HG02798 (cell line): ENCODE data around the gene KRTAP10-8.
"Not testable (repeated sequence)": the region's sequence is repeated elsewhere in the genome, so short reads cannot be mapped to it uniquely, and the experiment has no call there.

Experiments
- ATAC-seq: cut with Tn5 transposase; IDR thresholded peaks from one replicate; pipeline ENCODE4 v1.9.1; 2021; ENCODE audit warnings: mild to moderate bottlenecking; ENCODE audit not compliant: unreplicated experiment, poor library complexity

The KRTAP10-8 gene

DNA sequence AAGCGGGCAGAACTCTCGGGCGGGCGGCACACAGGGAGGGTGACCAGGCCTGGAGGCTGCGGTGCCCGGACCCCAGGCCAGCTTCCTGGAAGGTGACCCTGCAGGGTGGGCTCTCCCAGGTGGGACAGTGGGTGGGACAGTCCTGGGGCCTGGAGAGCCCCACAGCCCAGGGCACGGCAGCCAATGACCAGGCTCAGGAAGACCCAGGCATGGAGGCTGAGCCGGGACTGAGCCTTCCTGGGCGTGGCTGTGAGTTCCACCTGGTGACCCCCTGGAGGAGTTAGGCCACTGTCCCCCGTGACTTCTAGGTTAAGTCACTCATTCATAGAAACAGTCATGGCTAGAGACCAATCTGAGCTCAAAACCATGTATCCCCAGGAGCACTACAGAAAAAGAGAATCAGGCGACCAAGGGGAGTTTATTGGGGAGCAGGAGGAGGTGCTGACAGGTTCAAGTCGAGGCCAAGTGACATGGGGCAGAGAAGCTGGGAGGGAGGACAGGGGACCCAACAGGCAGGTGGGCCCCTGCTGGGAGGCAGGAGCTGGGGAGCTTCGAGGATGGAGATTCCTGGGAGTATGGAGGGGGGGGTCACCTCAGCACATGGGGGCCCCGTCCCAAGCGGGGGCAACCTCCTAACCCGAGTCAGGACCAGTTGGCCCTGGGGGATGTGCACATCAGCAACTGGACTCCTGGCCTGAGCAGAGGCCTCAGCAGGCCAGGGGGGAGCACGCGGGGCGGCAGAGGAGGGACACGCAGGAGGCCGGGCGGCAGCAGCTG lies 32.6 kb upstream of the KRTAP10-8 start:
- no peak for ATAC-seq

DNA sequence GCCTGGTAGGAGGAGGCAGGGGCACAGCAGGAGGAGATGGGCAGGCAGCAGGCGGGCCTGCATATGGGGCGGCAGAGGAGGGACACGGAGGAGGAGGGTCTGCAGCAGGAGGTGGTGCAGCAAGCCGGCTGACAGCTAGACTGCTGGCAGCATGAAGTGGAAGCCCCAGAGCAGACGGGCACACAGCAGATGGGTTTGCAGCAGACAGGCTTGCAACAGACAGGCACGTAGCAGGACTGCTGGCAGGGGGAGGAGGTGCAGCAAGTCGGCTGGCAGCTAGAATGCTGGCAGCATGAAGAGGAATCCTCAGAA lies 32.1 kb upstream of the KRTAP10-8 start:
- no peak for ATAC-seq

DNA sequence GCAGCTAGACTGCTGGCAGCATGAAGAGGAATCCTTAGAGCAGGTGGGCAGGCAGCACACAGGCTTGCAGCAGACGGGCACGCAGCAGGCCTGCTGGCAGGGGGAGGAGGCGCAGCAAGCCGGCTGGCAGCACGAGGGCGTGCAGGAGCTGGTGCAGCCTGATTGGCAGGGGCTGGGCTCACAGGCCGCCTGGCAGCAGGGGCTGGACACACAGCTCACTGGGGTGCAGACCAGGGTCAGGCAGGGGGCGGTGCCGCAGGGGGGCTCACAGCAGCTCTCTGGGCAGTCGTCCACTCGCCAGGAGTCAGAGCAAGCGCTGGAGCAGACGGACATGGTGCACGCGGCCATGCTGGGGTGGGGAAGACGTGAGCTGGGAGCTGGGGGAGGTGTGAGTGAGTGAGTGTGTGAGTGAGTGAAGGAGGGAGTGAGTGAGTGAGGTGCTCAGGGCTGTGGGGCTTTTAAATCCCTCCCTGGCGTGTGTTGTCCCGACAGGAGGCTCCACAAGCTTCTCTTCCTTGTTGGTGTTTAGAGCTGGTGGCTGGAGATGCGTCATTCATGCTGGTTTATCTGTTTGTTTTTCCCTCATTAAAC lies 31.6 kb upstream of the KRTAP10-8 start, which contains the start of gene KRTAP10-5:
TSS of gene KRTAP10-5 (minus strand) at position 374 of the 591 bp plus-strand sequence. CDS start at position 348, 26 bp downstream.
- not testable (repeated sequence) for ATAC-seq

DNA sequence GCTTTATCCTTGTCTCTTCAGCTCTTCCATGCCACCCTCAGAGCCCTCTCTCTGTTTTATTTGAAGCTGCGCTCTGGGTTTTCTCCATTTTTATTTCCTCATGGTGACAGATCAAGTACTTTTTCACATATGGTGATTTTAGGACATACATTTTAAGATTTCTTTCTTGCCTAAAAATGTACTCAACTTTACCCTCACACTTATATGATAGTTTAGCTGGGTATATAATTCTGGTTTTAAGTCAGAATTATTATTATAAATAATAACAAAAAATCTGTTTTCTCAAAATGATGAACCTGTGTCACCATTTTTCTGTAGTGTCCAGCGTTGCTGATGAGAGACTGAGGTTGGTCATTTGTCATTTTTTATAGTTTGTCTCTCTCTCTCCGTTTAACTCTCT lies 30.7 kb upstream of the KRTAP10-8 start:
- no peak for ATAC-seq

DNA sequence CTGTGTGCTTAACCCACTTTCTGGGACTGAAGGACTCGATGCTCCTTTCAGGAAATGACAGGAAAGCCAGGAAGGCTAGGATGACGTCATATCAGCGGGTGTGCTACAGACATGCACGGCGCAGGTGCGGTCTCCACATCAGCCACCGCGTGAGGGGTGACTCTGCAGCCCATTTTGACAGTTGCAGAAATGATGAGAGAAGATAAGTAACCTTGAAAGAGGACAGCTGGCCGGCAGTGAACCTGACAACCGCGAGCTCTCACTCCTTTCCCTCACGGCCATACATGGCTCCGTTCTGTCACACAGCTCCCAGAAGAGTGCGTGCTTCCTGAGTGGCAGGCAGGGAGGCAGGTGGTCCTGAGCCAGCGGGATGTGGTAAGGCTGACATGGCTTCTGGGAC lies 29.8 kb upstream of the KRTAP10-8 start:
- no peak for ATAC-seq

DNA sequence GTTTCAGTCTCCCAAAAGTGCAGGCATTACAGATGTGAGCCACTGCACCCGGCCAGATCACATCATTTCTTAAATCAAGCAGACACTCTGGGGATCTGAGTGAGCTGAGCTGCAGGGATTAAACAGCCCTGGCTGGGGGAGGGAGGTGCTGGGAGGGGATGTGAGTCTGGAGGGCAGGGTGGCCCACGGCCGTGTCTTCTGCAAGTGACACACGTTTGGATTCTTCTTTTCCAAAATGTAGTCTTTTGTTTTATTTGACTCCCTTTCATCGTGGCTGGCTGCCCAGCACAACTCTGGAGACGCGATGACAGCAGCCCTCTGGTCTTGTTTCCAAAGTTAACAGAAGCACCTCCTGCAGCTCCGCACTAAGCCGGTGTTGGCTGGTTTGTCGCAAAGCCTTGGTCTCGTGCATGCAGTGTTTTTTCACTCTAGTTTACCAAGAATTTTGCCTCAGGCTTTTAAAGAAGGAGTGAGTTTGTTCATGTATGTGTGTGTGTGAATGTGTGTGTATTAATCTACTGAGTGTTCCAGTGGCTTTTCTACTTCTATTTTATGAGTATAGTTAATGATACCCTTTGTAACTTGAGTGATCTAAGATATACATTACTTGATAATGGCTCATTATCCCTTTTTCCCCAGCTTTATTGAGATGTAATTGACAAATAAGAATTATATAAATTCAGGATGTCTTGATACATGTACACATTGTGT lies 28.6 kb upstream of the KRTAP10-8 start:
- ATAC-seq: no peak

DNA sequence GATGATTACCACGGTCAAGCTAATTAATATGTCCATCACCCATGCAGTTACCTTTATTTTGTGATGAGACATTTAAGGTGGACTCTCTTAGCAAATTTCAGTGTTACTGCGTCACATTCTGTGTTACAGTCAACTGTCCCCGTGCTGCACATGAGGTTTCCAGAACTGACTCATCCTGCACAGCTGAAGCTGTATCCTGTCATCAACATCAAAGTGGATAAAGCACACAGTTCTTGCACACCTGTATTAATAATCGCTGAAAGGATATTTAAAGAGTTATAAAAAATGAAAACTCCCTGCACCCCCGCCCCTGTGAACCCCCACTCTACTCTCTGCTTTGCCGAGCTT lies 28.1 kb upstream of the KRTAP10-8 start:
- no peak for ATAC-seq

DNA sequence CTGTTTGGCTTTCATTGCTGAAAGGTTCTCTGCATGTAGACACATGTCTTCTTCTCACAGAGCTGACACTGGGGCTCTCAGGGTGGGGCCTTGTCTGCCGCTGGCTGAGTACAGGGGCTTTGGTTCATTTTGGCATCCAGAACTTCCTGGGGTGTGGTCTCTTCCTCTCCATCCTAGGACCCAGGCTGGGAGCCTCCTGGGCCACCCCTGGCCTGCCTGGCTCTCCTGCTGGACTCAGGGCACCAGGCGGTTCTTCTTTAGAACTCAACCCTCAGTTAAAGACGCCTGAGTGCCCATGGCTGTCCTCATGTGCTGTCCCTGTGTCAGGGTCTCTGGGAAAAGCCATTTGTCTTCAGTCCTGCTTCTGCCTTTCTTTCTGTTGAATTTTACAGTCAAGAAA lies 26.0 kb upstream of the KRTAP10-8 start:
- ATAC-seq: no peak

DNA sequence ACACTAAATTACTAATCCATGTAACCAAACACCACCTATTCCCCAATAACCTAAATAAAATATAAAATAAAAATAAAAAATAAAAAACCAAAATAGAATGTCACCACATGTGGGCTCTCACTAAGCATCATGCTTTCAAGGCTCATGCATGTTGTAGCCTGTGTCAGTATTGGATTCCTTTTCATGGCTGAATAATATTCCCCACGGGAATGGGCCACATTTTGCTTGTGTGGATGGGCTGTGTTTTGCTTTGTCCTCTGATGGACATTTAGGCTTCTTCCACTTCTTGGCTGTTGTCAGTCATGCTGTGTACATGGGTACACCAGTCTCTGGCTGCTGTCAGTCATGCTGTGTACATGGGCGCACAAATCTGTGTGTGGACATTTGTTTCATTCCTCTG lies 22.8 kb upstream of the KRTAP10-8 start:
- no peak for ATAC-seq

DNA sequence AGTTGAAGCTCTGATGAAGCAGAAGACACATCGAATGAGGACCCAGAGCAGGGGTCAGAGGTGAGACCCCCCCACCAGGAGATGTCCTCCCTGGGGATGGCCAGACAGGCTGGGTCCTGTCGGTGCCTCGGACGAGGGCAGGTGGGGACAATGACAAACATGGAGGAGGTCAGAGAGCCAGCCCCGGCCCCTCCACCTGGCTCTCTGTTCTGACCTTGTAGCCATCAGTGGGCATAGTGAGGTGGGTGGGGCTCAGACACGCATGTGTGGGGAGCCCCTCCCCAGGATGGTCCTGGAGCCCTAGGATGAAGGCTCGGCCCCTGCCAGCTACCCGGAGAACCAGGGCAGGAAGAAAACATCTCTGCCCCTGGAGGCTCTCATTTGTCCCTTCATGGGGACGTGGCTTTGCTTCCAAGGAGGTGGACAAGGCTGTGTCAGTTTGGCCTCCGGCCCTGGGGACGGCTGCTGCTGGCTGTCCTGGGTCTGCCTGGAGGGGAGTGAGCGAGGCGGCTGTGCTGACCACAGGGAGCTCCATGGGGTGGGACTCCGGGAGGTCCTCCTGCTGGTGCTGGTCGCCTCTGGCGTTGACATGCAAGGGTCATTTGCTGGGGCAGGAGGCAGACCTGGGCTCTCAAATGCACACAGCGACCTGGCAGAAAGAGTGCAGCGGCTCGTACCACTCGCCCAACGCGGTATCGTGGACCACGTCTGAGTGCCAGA lies 22.1 kb upstream of the KRTAP10-8 start:
- no peak for ATAC-seq

DNA sequence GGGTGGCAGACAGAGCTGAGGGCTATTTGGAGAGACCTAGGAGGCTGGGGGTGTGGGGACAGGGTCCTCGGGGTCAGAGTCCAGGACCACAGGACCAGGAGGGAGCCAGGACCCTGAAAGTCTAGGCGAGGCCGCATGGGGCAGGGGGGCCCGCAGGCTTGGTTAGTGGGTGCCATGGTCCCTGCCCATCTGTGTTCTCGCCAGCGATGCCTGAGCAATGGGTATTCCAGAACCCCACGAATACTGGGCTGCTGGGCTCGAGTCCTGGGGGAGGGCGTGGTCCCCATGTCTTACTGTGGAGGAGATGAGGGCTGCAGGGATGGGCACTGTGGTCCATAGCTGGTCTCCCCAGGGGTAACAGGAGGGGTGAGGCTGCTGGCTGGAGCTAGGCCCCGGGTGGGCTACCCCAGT lies 21.6 kb upstream of the KRTAP10-8 start:
- no peak for ATAC-seq

DNA sequence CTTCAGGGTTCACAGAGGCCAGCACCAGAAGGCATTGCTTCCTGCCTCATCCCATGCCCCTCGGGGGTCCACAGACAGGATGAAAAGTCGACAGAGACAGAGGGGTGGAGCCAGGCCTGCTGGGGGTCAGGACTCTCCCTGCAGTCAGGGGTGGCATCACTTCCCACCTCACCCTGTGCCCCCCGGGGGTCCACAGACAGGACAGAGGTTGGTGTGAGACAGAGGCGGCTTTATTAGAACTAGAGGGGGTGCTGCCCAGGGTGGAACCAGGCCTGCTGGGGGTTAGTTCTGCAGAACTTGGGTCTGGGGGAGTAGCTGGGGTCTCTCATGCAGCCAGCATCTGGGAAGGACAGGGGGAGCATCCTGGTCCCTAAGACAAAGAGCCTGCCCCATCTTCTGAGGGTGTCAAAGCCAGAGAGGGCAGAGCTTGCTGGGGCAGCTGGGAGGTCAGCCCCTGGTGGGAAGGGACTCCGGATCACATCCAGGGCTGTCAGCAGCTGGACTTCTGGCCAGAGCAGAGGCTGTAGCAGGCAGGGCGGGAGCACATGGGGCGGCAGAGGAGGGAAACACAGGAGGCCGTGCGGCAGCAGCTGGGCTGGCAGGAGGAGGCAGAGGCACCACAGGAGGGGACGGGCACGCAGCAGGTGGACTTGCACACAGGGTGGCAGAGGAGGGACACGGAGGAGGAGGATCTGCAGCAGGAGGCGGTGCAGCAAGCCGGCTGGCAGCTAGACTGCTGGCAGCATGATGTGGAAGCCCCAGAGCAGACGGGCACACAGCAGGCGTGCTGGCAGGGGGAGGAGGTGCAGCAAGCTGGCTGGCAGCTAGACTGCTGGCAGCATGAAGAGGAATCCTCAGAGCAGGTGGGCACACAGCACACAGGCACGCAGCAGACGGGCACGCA lies 20.7 kb upstream of the KRTAP10-8 start:
- not testable (repeated sequence) for ATAC-seq

DNA sequence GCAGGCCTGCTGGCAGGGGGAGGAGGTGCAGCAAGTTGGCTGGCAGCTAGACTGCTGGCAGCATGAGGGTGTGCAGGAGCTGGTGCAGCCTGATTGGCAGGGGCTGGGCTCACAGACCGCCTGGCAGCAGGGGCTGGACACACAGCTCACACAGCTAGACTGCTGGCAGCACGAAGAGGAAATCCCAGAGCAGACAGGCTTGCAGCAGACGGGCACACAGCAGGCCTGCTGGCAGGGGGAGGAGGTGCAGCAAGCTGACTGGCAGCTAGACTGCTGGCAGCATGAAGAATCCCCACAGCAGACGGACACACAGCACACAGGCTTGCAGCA lies 20.1 kb upstream of the KRTAP10-8 start:
- not testable (repeated sequence) for ATAC-seq

DNA sequence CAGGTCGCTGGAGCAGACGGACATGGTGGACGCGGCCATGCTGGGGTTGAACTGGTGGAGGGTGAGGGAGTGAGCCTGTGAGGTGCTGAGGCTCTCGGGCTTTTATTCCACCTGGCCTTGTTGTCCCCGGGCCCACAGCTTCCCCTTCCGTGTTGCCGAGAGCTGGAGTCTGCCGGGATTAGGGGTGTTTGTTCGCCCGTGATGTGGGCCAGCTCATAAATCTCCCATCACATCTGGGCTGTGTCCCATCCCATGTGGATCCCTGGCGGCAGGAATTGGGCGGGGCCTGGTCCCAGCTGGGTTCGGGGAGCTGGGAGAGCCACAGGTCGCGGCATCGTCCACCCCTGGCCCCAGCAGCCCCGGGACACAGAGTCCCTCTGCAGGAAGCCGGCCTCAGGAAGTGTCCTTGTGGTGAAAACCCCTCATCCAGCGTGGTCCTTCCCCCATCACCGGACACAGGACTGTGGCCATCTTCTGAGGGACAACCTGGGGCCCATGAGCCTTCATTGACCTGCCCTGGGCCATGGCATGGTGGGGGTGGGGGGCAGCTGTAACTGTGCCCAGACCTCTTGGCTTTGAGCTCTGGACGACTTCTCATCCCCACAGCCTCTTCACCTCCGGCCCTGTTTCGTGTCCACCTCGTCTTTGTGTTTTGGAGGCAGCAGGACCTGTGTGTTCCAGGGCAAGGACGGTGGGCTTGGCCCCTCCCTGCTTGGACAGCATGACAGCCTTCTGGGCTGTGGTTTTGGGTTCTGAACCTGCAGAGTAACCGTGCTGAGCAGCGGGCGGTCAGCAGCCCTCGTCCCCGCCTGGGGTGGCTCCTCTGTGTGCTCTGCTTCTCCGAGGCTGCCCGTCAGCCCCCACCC lies 19.2 kb upstream of the KRTAP10-8 start, which contains the start of gene KRTAP10-6:
TSS of gene KRTAP10-6 (minus strand) at position 60 of the 866 bp plus-strand sequence. CDS start at position 39, 21 bp downstream.
- no peak for ATAC-seq

DNA sequence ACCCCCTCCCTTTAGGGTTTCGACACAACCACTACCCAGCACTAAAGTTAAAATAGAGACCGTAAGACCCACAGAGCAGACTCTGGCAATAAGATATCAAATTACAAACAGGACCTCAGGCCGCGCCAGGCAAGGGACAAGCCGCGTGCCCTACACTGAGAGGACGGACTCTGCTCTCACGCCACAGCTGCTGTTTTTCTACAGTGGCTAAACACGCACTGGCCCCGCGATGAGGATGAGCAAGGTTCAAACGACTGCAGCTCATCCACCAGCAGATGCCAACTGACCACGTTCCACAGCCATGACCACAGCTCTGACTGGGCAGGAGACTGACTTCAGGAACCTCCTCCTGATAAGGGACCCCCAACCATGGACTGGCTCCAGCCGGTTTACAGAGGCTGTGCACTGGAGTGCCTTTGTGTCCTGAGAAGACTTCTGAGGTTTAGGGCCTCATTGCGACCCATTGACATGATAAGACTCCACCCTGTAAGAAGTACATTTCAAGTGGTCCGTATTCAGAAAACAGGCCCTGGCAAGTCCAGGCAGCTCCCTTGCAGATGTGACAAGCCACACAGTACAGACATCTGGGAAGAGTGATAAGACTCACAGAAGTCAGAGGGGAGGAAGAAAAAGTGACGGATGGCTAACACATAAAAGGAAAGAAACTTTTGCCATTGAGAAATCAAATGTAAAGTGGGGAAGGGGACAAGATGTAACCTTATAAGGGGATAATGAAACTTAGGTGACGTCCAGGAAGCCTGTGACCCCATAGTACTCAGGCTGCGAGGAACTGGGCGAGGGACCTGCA lies 18.1 kb upstream of the KRTAP10-8 start:
- ATAC-seq: no peak

DNA sequence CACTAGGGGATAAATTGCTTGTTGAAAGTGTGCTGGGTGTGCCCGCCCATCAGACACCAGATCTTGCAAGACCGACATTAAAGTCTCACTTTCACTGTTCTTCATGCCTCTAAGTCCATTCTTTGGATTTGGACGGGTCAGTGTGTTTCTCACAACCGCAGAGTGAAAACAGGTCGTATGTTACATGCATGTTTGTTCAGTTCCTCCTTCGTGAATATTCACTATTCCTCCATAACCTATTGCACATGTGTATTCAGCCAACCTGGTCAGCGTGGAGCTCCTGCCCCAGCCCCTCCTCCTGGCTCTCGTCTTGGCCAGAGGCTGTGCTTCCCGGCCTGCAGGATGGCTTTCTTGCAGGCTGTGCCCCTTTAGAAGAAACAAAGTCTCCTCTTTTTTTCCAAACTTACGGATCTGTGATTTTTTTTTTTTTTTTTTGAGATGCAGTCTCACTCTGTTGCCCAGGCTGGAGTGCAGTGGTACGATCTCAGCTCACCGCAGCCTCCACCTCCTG lies 17.4 kb upstream of the KRTAP10-8 start:
- ATAC-seq: no peak

DNA sequence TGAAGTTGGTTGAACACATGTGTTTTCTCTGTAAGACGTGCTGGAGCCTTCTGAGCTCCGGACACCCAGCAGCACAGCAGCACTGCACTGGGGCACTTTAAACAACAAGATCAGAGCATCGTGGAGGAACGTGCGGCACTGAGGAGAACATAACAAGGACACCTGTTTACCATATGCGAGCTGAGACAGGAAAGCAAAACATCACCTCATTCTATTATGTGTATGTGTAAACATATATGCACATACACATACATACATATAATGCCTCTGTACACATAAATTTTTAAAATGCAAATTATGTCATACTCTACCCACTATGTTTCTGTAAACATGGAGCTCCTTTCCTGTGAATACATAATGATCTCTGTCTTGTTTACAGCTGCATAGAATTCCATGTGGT lies 16.4 kb upstream of the KRTAP10-8 start:
- ATAC-seq: no peak
